Mucosa of descending colon (tissue), 3 donors: Measurements from ENCODE around the gene SLC36A3. TPM values are rescaled to one million over a fixed set of nuclear protein-coding genes. Genes with fewer than 3 reads are reported as not detected.

Experiments
- ATAC-seq: fragments of 200-7000 bp; cut with Tn5 transposase; one replicate; pipeline ENCODE4 v1.9.1; 2020; ENCODE audit warnings: mild to moderate bottlenecking, moderate library complexity
- DNase-seq, 3 donors: peaks; one replicate each; pipeline ENCODE4 v3.0.0-alpha.2; 2020
- H3K36me3 ChIP-seq: fragments of 200-600 bp; one replicate; pipeline ENCODE4 v1.8.0; 2021; ENCODE audit warnings: low read depth, mild to moderate bottlenecking
- H3K4me1 ChIP-seq: fragments of 200-600 bp; one replicate; pipeline ENCODE4 v1.8.0; 2021; ENCODE audit warnings: low read depth, mild to moderate bottlenecking
- H3K4me3 ChIP-seq: fragments of 200-600 bp; one replicate; pipeline ENCODE4 v1.8.0; 2021; ENCODE audit warnings: mild to moderate bottlenecking
- H3K9me3 ChIP-seq: fragments of 200-600 bp; one replicate; pipeline ENCODE4 v1.8.0; 2021; ENCODE audit warnings: mild to moderate bottlenecking
- CTCF ChIP-seq: fragments of 200-600 bp; IDR thresholded peaks from one replicate; pipeline ENCODE4 v1.8.0; 2022; ENCODE audit warnings: antibody characterized with exemption, mild to moderate bottlenecking
- intact Hi-C, 2 donors: fragments of 100-400 bp; cut with DNase I in 1 of 2; cut with micrococcal nuclease in 1 of 2; formaldehyde crosslinking; loops; one replicate each; pipeline versions ENCODE4 v1.11.0 to v1.11.1; 2022; cut with DNase I, micrococcal nuclease
- total RNA-seq, 3 donors: library from RNA; stranded (reverse); fragmentation: NEBNext Ultra II Directional in 2 of 3; extraction: Animal tissue kit (Norgen Biotek cat#: 25700) in 2 of 3; gene quantifications; one replicate each; pipeline versions ENCODE4 v1.2.1 to v1.2.4, GENCODE V29; 2021 to 2023
- donor health status: DM: no; HTN: no; CAD: no; lungs with moderate emphysema.
- donor health status: DM: no; HTN: no; CAD: no.
- donor health status: DM: no; HTN: yes; CAD: no.

The SLC36A3 gene
- total RNA-seq, 3 donors from 2014 or later, result not detected

- TF ChIP-seq CTCF, result no peak
- DNase-seq (no peak), ATAC-seq (no peak)
- Histone ChIP-seq H3K4me1 (peaks cover 6% of the 10 kb centered on the region), H3K4me3 (no peak overlapping the region), H3K36me3 (no peaks in the 10 kb centered on the region), H3K9me3 (no peaks in the 10 kb centered on the region)
- intact Hi-C loops, result no loop called here
Observed at GRCh38 chr5:151230048-151230680, 73.4 kb downstream of the SLC36A3 start.

- intact Hi-C loops, result no loop called here
- no peak for DNase-seq
- Histone ChIP-seq H3K4me1 (peaks cover 4% of the 10 kb centered on the region), H3K4me3 (no peak overlapping the region), H3K9me3 (no peaks in the 10 kb centered on the region), H3K36me3 (no peaks in the 10 kb centered on the region)
- no peak for TF ChIP-seq CTCF
- ATAC-seq, result no peak
Observed at GRCh38 chr5:151228986-151229385, 74.6 kb downstream of the SLC36A3 start.

GRCh38 chr5:151227918-151228447 lies 75.6 kb downstream of the SLC36A3 start:
- H3K4me1 ChIP-seq, result peaks cover 4% of the 10 kb centered on the region
- intact Hi-C loops, result no loop called here
- no peak for DNase-seq

More at GRCh38 chr5:151227918-151228447, 75.6 kb downstream of the SLC36A3 start:
- Histone ChIP-seq H3K36me3 (no peaks in the 10 kb centered on the region), H3K9me3 (no peaks in the 10 kb centered on the region), H3K4me3 (no peak overlapping the region)
- no peak for ATAC-seq
- no peak for TF ChIP-seq CTCF

Other genes with a start within 250 kb of the SLC36A3 start
- 100 to 1,000 TPM; 140 to 218 (median 156) TPM for gene TNIP1, start 222.7 kb downstream of the SLC36A3 start, total RNA-seq
- gene ANXA6, start 146.0 kb downstream of the SLC36A3 start, total RNA-seq, result 100 to 1,000 TPM in 1 of 3 donors, 10 to 100 TPM in 2; 21.4 to 180 (median 68.0) TPM
- 100 to 1,000 TPM in 1 of 3 donors, 10 to 100 TPM in 1, 1 to 10 TPM in 1; 8.8 to 190 (median 23.4) TPM for gene CCDC69, start 79.7 kb downstream of the SLC36A3 start, total RNA-seq
- 10 to 100 TPM; 22.0 to 32.1 (median 30.9) TPM for gene GM2A, start 50.6 kb downstream of the SLC36A3 start, total RNA-seq
- gene SLC36A2, start 43.8 kb upstream of the SLC36A3 start, total RNA-seq, result not detected
- gene SLC36A1, start 143.8 kb upstream of the SLC36A3 start, total RNA-seq, result 100 to 1,000 TPM in 1 of 3 donors, 10 to 100 TPM in 2; 38.1 to 105 (median 55.2) TPM